Neuronal stem cell (in vitro differentiated cells): ENCODE data around the gene PLAGL1.
A peak's percentile ranks its signal among the peaks of the same experiment; 100 is the strongest.

Experiments
- DNase-seq: peaks from one replicate; pipeline ENCODE4 v3.0.0-alpha.2; 2013; ENCODE audit warnings: low spot score
- H2AFZ ChIP-seq: one replicate; pipeline ENCODE4 v1.6.1; 2013; ENCODE audit warnings: mild to moderate bottlenecking, low read length, inconsistent platforms
- H2AK5ac ChIP-seq: 2 replicates; pipeline ENCODE4 v1.6.1; 2013; ENCODE audit warnings: low read depth, mild to moderate bottlenecking, inconsistent platforms, low read length, moderate library complexity, mixed read lengths
- H2BK120ac ChIP-seq: 2 replicates; pipeline ENCODE4 v1.6.1; 2013; ENCODE audit warnings: low read depth, mild to moderate bottlenecking, inconsistent platforms, low read length, moderate library complexity, mixed read lengths
- H2BK12ac ChIP-seq: one replicate; pipeline ENCODE4 v1.6.1; 2013; ENCODE audit warnings: low read length, inconsistent platforms
- H2BK15ac ChIP-seq: 2 replicates; pipeline ENCODE4 v1.6.1; 2013; ENCODE audit warnings: mild to moderate bottlenecking, low read length, inconsistent platforms, mixed read lengths
- H2BK5ac ChIP-seq: one replicate; pipeline ENCODE4 v1.6.1; 2013; ENCODE audit warnings: inconsistent platforms, mild to moderate bottlenecking, low read length, moderate library complexity
- H3K14ac ChIP-seq: one replicate; pipeline ENCODE4 v1.6.1; 2013; ENCODE audit warnings: low read length, inconsistent platforms
- H3K18ac ChIP-seq: 2 replicates; pipeline ENCODE4 v1.6.1; 2013; ENCODE audit warnings: low read length, inconsistent platforms
- H3K23ac ChIP-seq: 2 replicates; pipeline ENCODE4 v1.6.1; 2013; ENCODE audit warnings: low read depth, mild to moderate bottlenecking, mixed read lengths, low read length, inconsistent platforms; ENCODE audit not compliant: poor library complexity
- H3K27ac ChIP-seq: replicated peaks from 3 replicates; pipeline ENCODE4 v1.5.1; 2013; ENCODE audit warnings: low read length, inconsistent platforms
- H3K27me3 ChIP-seq, 3 experiments: 2 replicates each; pipeline ENCODE4 v1.6.1; 2013; ENCODE audit warnings: low read length in 3 of 3, mild to moderate bottlenecking in 2 of 3, inconsistent platforms in 1 of 3, low read depth in 1 of 3, mixed read lengths in 1 of 3, moderate library complexity in 1 of 3; ENCODE audit not compliant: control insufficient read depth in 3 of 3, insufficient read depth in 3 of 3
- H3K36me3 ChIP-seq, 2 donors: replicated peaks in 1 of 2; 2 replicates each; pipeline ENCODE4 v1.6.1; 2013; ENCODE audit warnings: low read length in 2 of 2; ENCODE audit not compliant: control insufficient read depth in 2 of 2, insufficient read depth in 2 of 2
- H3K4ac ChIP-seq: 2 replicates; pipeline ENCODE4 v1.6.1; 2013; ENCODE audit warnings: inconsistent platforms, mild to moderate bottlenecking, low read length, moderate library complexity
- H3K4me1 ChIP-seq, 2 donors: 1 replicate in 1 of 2; 2 replicates in 1 of 2; pipeline ENCODE4 v1.6.1; 2013; ENCODE audit warnings: low read length in 2 of 2, low read depth in 1 of 2; ENCODE audit not compliant: control insufficient read depth in 2 of 2, insufficient read depth in 1 of 2
- H3K4me2 ChIP-seq: one replicate; pipeline ENCODE4 v1.6.1; 2013; ENCODE audit warnings: mild to moderate bottlenecking, low read length, inconsistent platforms; ENCODE audit not compliant: insufficient read depth, poor library complexity, severe bottlenecking
- H3K4me3 ChIP-seq, 2 donors: 2 replicates each; pipeline ENCODE4 v1.5.1; 2013; ENCODE audit warnings: low read length in 2 of 2, mild to moderate bottlenecking in 2 of 2, inconsistent platforms in 1 of 2, moderate library complexity in 1 of 2
- H3K79me1 ChIP-seq: one replicate; pipeline ENCODE4 v1.6.1; 2013; ENCODE audit warnings: low read depth, mild to moderate bottlenecking, inconsistent platforms, low read length, moderate library complexity
- H3K9ac ChIP-seq: one replicate; pipeline ENCODE4 v1.6.1; 2013; ENCODE audit warnings: mild to moderate bottlenecking, low read depth, low read length, inconsistent platforms; ENCODE audit not compliant: poor library complexity
- H3K9me3 ChIP-seq, 2 donors: replicated peaks in 1 of 2; 2 replicates each; pipeline versions ENCODE3 to v1.6.1; 2013; ENCODE audit warnings: low read length in 2 of 2, mild to moderate bottlenecking in 2 of 2, inconsistent platforms in 1 of 2, low read depth in 1 of 2, mixed read lengths in 1 of 2, moderate library complexity in 1 of 2; ENCODE audit not compliant: control insufficient read depth in 2 of 2, insufficient read depth in 1 of 2
- H4K8ac ChIP-seq: one replicate; pipeline ENCODE4 v1.6.1; 2013; ENCODE audit warnings: low read depth, mild to moderate bottlenecking, inconsistent platforms, low read length, moderate library complexity
- H4K91ac ChIP-seq: one replicate; pipeline ENCODE4 v1.6.1; 2013; ENCODE audit warnings: low read length, low read depth, mild to moderate bottlenecking, inconsistent platforms; ENCODE audit not compliant: poor library complexity
- WGBS, 2 donors: extraction: QIAGEN DNeasy Blood & Tissue Kit; methylation state at CpG; one replicate each; pipeline ENCODE4 v1.1.7; 2013; ENCODE audit warnings: missing lambda C conversion rate in 2 of 2, mixed read lengths in 1 of 2; ENCODE audit not compliant: insufficient read length in 2 of 2, insufficient replicate concordance in 1 of 2; ENCODE audit errors: extremely low coverage in 2 of 2; 5-methylcytosine and 5-hydroxymethylcytosine counted together

The PLAGL1 gene

GRCh38 chr6:143961886-143962878 lies 45.9 kb downstream of the PLAGL1 start:
- Histone ChIP-seq H3K36me3 (peaks cover 0 to 39% of the 10 kb centered on the region in 2 donors), H2AFZ (peak overlapping the region; percentile 30), H3K4ac (no peak overlapping the region), H3K18ac (no peak overlapping the region), H3K9me3 (no peaks in the 10 kb centered on the region), H2BK12ac (no peak overlapping the region), H3K4me2 (no peak overlapping the region), H3K9ac (no peak overlapping the region), H3K4me3 (no peak overlapping the region), H3K79me1 (no peaks in the 10 kb centered on the region), H4K91ac (no peak overlapping the region), H3K23ac (no peak overlapping the region), H2AK5ac (no peak overlapping the region), H2BK120ac (no peak overlapping the region), H3K27ac (peak overlapping the region; percentile 93), H2BK15ac (no peak overlapping the region), H2BK5ac (no peak overlapping the region), H3K4me1 (peaks cover 40 to 73% of the 10 kb centered on the region in 2 donors), H3K27me3 (no peaks in the 10 kb centered on the region), H3K14ac (no peak overlapping the region), H4K8ac (no peak overlapping the region)
- WGBS, 2 donors, result 100% methylated on average over 1 of the region's 12 CpGs; no CpG with 5 or more reads in 1 of the 2 donors
- DNase-seq, result peak; percentile 69

- Histone ChIP-seq H3K36me3 (peaks cover 0 to 39% of the 10 kb centered on the region in 2 donors), H2BK12ac (no peak overlapping the region), H3K4me1 (peaks cover 44 to 75% of the 10 kb centered on the region in 2 donors), H3K14ac (no peak overlapping the region), H3K9ac (no peak overlapping the region), H3K4ac (no peak overlapping the region), H4K91ac (no peak overlapping the region), H2BK120ac (no peak overlapping the region), H2AFZ (no peak overlapping the region), H3K79me1 (no peaks in the 10 kb centered on the region), H3K23ac (no peak overlapping the region), H3K4me2 (no peak overlapping the region), H3K27ac (peak overlapping the region; percentile 30), H2BK5ac (no peak overlapping the region), H2BK15ac (no peak overlapping the region), H3K27me3 (no peaks in the 10 kb centered on the region), H2AK5ac (no peak overlapping the region), H3K18ac (no peak overlapping the region), H3K9me3 (no peaks in the 10 kb centered on the region), H4K8ac (no peak overlapping the region), H3K4me3 (no peak overlapping the region)
- WGBS, 2 donors, result no CpG with 5 or more reads among the region's 3 CpGs
- DNase-seq, result no peak
Measured at GRCh38 chr6:143961066-143961465, 47.0 kb downstream of the PLAGL1 start.

GRCh38 chr6:143959927-143960326 lies 48.1 kb downstream of the PLAGL1 start:
- Histone ChIP-seq H3K4me3 (no peak overlapping the region), H2BK12ac (no peak overlapping the region), H4K91ac (no peak overlapping the region), H3K9ac (no peak overlapping the region), H3K4me2 (no peak overlapping the region), H2AFZ (no peak overlapping the region), H2BK120ac (no peak overlapping the region), H3K14ac (no peak overlapping the region), H2AK5ac (no peak overlapping the region), H3K4ac (no peak overlapping the region), H3K4me1 (peaks cover 46 to 72% of the 10 kb centered on the region in 2 donors), H2BK5ac (no peak overlapping the region), H3K18ac (no peak overlapping the region), H4K8ac (no peak overlapping the region), H3K79me1 (no peaks in the 10 kb centered on the region), H3K27me3 (no peaks in the 10 kb centered on the region), H2BK15ac (no peak overlapping the region), H3K36me3 (peaks cover 0 to 30% of the 10 kb centered on the region in 2 donors), H3K9me3 (no peaks in the 10 kb centered on the region), H3K27ac (no peak overlapping the region), H3K23ac (no peak overlapping the region)
- no peak for DNase-seq
- no CpG with 5 or more reads among the region's 4 CpGs for WGBS, 2 donors

GRCh38 chr6:143958839-143959399 lies 49.1 kb downstream of the PLAGL1 start:
- peak overlapping the region; percentile 58 for H3K4me2 ChIP-seq
- peak overlapping the region; percentile 93 for H2BK12ac ChIP-seq
- no peak overlapping the region for H2BK5ac ChIP-seq
- peaks cover 40 to 72% of the 10 kb centered on the region in 2 donors for H3K4me1 ChIP-seq
- no peak overlapping the region for H2BK15ac ChIP-seq
- H3K18ac ChIP-seq, result peak overlapping the region; percentile 87
- no peak overlapping the region for H3K9ac ChIP-seq
- no peak overlapping the region for H2AK5ac ChIP-seq
- H2BK120ac ChIP-seq, result no peak overlapping the region
- H3K27ac ChIP-seq, result peak overlapping the region; percentile 89
- no peak overlapping the region for H3K4me3 ChIP-seq
- no peaks in the 10 kb centered on the region for H3K27me3 ChIP-seq
- no peak overlapping the region for H2AFZ ChIP-seq
- peak; percentile 90 for DNase-seq
- no peak overlapping the region for H3K4ac ChIP-seq
- H3K23ac ChIP-seq, result no peak overlapping the region
- H4K91ac ChIP-seq, result no peak overlapping the region
- H3K9me3 ChIP-seq, result no peaks in the 10 kb centered on the region
- peaks cover 0 to 22% of the 10 kb centered on the region in 2 donors for H3K36me3 ChIP-seq
- no peak overlapping the region for H3K14ac ChIP-seq
- no CpG with 5 or more reads among the region's 11 CpGs for WGBS, 2 donors
- H3K79me1 ChIP-seq, result no peaks in the 10 kb centered on the region
- no peak overlapping the region for H4K8ac ChIP-seq
